Stimulated activated CD4-positive, alpha-beta T cell treated with anti-CD3 and anti-CD28 coated beads, TNF-alpha, amount 100 ng/mL, for 24 hours (primary cell): Measurements from ENCODE around the gene RAB36.

Experiments
- DNase-seq, 3 experiments: peaks; one replicate each; pipeline ENCODE4 v3.0.0-alpha.2; 2020; ENCODE audit warnings: low read depth in 3 of 3

The RAB36 gene

DNA sequence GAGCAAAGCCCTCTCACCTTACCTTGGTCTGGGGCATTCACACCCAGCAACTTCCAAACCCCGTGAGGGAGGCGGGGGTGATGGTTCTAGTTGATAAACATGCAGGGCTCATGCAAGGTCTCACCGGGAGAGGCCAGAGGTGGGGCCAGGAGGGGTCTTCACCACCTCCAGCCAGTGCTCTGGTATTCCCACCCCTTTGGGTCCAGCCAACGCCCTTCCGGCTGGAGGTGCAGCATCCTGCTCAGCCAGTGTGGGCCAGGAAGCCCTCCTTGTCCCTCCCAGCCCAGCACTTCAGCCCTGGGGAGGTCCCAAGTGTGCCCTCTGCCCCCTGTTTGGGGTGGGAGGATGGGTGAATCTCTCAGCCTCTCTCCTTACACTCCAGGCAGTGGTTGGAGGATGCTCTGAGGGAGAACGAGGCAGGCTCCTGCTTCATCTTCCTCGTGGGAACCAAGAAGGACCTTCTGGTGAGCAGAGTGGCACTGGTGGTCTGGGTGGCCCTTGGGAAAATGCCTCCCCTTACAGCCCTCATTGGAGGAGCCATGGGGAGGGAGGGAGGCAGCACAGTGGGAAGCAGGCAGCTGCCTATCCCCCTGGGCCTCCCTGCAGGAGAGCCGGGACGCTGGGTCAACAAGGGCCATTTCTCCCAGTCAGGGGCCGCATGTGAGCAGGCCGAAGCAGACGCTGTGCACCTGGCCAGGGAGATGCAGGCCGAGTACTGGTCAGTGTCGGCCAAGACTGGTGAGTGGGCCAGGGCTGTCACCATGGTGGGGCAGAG, 13.4 kb downstream of the RAB36 start:
- no peak for DNase-seq

- DNase-seq = no peak
Measured at GRCh38 chr22:23159291-23159630, 14.0 kb downstream of the RAB36 start.

GRCh38 chr22:23161029-23161428, 15.8 kb downstream of the RAB36 start:
- DNase-seq = no peak

- DNase-seq = no peak
Measured at GRCh38 chr22:23161574-23161973, 16.3 kb downstream of the RAB36 start.

DNA sequence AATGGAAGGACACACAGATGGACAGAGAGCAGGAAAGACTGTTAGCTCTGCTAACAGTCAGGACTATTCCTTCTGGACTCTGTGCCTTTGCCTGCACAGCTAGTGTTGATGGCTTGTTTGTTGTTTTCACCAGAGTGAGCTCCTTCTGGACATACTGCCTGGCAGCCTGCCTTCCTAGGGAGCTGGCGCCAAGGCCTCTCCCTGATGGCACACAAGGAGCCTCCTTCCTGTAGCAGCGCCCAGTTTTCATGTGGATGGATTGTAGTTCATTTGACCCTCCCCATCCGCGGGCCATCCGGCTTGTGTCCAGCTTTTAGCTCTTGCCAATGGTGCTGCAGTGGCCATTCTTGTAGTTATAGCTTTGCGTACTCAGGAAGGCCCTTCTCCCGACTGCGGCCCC, 18.4 kb downstream of the RAB36 start:
- DNase-seq = no peak

GRCh38 chr22:23164091-23164490, 18.8 kb downstream of the RAB36 start:
- DNase-seq = no peak

DNA sequence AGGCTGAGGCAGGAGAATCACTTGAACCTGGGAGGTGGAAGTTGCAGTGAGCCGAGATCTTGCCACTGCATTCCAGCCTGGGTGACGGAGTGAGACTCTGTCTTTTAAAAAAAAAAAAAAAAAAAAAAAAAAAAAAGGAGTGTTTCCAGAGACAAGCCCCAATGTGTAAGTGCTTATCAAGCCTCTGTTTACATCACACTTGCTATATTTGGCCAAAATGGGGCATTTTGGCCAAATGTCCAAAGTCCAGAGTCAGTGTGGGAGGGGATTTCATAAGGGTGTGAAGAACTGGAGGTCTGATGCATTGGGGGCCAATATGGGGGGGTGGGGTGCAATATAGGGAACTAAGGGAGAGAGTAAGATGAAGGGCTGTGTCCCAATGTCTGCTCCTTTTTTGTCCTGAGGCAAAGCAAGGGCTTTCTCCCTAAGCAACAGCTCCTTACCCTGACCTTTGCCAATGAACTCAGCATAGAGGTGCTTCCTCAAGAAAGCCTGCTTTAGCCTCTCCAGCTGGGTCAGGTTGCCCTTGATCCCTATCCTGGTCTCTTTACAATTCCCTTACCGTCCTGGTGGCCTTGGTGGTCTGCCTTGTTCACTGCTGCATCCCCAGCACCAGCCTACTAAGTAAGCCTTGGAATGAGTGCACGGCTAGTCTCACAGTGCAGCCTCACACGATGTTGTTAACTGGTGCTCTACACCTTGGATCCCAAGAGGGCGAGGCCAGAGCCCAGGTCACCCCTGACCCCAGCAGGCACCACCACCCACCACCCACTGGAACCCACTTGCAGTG, 21.0 kb downstream of the RAB36 start:
- no peak for DNase-seq

DNA sequence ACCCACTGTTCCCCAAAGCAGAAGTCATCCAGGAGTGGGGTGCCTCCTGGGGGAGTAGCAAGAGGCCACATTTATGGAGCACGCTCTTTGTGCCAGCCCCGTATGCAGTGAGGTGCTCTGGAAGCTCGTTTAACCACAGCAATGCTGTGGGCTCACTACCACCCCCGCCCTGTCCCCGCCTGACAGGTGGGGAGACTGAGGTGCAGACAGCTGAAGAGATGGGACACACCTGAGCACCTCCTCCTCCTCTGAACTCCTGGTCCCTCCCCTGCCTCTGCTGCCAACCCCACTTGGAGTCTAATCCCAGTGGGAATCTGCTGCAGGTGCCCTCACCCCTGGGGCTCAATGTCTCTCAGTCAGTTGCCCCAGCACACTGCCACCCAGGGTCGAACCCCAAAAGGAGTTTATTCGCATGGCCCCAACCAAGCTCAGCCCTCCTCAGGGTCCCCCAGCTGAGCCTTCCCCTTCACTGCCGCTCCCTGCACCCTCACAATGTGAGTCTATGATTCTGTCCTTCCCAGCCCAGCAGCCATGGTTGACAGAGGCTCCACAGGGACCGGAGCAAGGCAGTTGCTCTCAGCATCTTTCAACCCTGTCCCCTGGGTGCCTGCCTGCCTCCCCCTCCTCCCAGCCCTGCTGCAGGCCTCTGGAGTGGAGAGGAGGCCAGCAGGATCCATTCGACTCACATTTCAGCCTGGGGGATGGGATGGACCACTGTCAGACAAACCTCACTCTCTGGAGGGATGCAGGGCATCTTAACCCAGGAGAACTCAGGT, 21.8 kb downstream of the RAB36 start:
- no peak for DNase-seq

- DNase-seq = no peak
Measured at GRCh38 chr22:23168391-23169042, 23.2 kb downstream of the RAB36 start.

GRCh38 chr22:23169043-23169406, 23.7 kb downstream of the RAB36 start:
- no peak for DNase-seq

DNA sequence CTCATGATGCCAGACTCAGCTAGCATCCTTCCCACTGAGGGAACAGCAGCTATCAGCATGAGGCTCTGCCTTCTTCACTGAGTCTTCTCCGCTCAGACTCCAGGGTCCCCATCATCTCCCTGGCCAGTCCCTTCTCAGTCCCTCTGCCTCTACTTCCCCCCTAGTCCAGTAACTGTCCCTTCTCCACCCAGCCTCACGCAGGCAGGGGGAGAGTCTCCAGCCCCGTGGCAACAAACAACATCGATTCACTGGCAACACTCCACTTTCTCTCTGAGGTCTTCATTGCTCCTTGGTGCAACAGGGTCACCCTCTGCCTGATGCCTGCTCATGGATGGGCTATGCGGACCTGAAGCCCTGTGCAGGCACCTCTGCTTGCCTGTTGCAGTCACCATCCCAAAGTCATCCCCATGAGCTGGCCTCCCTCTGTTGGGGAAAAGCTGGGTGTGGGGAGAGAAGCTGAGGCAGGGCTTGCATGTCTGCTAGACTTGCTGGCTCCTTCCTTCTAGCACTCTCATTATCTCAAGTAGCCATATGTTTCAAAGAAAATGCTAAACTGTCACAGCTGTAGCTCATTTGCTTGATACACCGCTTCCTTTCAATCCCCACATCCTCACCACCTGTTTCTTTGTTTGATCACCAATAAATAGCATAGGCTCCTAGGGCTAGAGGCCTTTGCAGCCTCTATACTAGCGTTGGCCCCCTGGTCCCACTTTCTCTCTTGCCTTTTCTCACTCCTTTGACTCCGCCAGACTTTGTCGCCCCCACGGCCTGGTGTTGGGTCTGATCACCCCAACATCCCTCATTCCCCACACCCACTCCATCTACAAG, 30.8 kb downstream of the RAB36 start:
- no peak for DNase-seq

- no peak for DNase-seq
Measured at GRCh38 chr22:23176645-23177027, 31.4 kb downstream of the RAB36 start.

- no peak for DNase-seq
Measured at GRCh38 chr22:23177197-23177596, 31.9 kb downstream of the RAB36 start.

DNA sequence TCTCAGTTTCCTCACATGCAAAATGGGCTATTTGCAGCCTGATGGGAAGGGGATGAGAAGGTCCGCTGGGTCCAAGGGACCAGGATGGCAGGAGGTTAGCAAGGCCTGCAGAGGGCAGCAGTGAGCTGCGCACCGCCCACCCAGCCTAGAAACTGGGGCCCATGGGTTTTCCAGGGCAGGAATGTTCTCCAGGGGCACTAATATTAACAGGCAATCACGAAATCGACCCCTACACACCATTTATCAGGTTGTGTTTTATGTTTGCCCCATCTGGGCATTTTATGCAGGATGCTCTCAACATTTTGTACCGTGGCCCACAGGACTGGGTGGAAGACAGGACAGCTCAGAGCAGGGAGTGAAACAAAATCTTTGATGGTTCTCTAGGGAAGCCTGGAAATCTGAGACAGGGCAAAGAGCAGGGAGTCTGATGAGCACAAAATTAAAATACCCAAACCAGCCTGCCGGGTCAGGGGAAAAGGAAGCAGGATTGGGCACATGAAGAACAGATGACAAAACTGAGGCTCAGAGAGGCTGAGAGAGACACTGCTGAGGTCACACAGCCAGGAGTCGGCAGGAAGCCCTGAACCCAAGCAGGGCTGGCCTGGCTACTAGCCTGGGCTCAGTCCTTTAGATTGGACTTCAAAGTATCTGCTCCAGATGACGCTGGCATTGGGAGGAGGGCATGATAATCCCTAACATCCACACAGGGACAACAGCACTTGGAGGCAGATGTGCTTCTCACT, 33.4 kb downstream of the RAB36 start:
- peak in 2 of 3 experiments; percentile 38 to 50 for DNase-seq

DNA sequence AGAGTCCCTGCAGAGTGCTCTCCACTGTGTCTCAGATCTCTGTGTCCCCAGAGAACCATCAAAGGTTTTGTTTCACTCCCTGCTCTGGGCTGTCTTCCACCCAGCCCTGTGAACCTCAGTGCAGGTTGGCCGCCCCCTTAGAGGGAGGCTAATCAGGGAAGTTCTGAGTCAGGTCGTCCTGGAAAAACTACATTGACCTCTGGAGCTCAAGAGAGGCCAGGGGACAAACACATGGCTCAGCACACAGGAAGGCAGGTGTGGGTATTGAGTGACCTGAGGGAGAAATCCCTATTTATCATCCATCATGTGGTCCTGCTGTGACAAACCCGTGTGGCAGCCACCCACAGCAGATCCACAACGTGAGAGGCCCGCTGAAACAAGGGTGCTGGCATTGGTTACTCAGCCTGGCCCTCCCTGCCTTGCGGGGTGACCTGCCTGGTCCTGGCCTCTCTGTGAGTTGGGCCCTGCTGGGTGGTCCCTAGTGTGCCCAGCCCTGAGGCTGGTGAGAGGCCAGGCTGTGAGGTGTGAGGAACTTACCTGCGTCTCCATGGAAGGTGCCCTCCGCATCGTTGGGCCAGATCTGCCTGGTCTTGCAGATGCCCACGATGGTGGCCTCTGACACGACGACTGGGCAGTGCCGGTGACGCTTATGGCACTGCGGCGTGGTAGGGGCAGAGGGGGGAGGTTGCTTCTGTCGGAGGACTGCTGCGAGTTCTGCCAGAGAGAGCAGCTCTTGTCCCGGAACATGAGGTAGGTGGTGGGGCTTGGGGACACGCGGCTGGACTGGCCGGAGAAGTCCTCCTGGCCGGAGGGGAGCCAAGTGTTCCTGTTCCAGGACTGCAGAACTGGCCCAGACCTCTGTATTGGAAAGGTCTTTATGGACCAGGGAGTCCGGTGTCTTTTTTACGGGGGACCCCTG, 34.4 kb downstream of the RAB36 start:
- no peak for DNase-seq

DNA sequence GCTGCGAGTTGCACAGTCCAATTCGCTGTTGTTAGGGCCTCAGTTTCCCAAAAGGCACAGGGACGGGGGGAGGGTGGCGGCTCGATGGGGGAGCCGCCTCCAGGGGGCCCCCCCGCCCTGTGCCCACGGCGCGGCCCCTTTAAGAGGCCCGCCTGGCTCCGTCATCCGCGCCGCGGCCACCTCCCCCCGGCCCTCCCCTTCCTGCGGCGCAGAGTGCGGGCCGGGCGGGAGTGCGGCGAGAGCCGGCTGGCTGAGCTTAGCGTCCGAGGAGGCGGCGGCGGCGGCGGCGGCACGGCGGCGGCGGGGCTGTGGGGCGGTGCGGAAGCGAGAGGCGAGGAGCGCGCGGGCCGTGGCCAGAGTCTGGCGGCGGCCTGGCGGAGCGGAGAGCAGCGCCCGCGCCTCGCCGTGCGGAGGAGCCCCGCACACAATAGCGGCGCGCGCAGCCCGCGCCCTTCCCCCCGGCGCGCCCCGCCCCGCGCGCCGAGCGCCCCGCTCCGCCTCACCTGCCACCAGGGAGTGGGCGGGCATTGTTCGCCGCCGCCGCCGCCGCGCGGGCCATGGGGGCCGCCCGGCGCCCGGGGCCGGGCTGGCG, 35.1 kb downstream of the RAB36 start, which contains the start of gene BCR:
Gene BCR, plus strand, starts transcription at position 209 of the 592 bp plus-strand sequence. CDS start 452 bp downstream, outside the sequence.
- peak in 1 of 3 experiments; percentile 58 for DNase-seq

GRCh38 chr22:23180893-23181720, 35.8 kb downstream of the RAB36 start:
- DNase-seq = peak in 1 of 3 experiments; percentile 19
